HEK293 (cell line): Measurements from ENCODE around the gene TSKU.

ENCODE experiments used
- CTCF ChIA-PET: fragments of 350-600 bp; formaldehyde crosslinking; extraction: SDS; loops from one replicate; lab custom pipeline; 2021; ENCODE audit warnings: antibody characterized with exemption; lab: Yijun Ruan, JAX
- POLR2A ChIA-PET: fragments of 300-600 bp; formaldehyde crosslinking; extraction: SDS; loops from one replicate; lab custom pipeline; 2020; ENCODE audit warnings: antibody characterized with exemption, inconsistent platforms; lab: Yijun Ruan, JAX
- H3K27ac ChIP-seq: fragments of 200-500 bp; sonication (Bioruptor generic); 2 replicates; pipeline ENCODE4 v1.5.1; 2014; ENCODE audit warnings: low read depth, low read length, control low read depth, inconsistent platforms; ENCODE audit errors: extremely low read depth
- H3K36me3 ChIP-seq, 2 experiments: fragments of 200-500 bp in 1 of 2; sonication (Bioruptor generic) in 1 of 2; 1 replicate in 1 of 2; 2 replicates in 1 of 2; pipeline ENCODE4 v1.5.1; 2014 to 2017; ENCODE audit warnings: inconsistent platforms in 2 of 2, low read length in 2 of 2; ENCODE audit not compliant: control insufficient read depth in 2 of 2, insufficient read depth in 1 of 2
- H3K4me1 ChIP-seq: fragments of 200-500 bp; sonication (Bioruptor generic); 2 replicates; pipeline ENCODE4 v1.5.1; 2014; ENCODE audit warnings: mild to moderate bottlenecking, low read length, inconsistent platforms; ENCODE audit not compliant: control insufficient read depth, insufficient read depth
- H3K4me3 ChIP-seq: 2 replicates; pipeline ENCODE4 v1.5.1; 2011; ENCODE audit warnings: low read depth, mild to moderate bottlenecking, control low read depth, low read length, moderate library complexity
- H3K9me3 ChIP-seq: fragments of 200-500 bp; sonication (Bioruptor generic); 2 replicates; pipeline ENCODE4 v1.5.1; 2014; ENCODE audit warnings: low read depth, low read length, inconsistent platforms; ENCODE audit not compliant: control insufficient read depth, insufficient read depth
- MYNN ChIP-seq: fragments of 450-650 bp; formaldehyde crosslinking; IDR thresholded peaks from 2 replicates; pipeline ENCODE4 v1.5.1; 2016; ENCODE audit warnings: missing biosample characterization, missing genetic modification characterization, borderline replicate concordance
- RBAK ChIP-seq: fragments of 450-650 bp; formaldehyde crosslinking; IDR thresholded peaks from 2 replicates; pipeline ENCODE4 v1.5.1; 2016; ENCODE audit warnings: missing biosample characterization, missing genetic modification characterization
- SCRT1 ChIP-seq: fragments of 450-650 bp; formaldehyde crosslinking; IDR thresholded peaks from 2 replicates; pipeline ENCODE4 v1.5.1; 2016; ENCODE audit warnings: missing biosample characterization, missing genetic modification characterization, borderline replicate concordance
- SP3 ChIP-seq: fragments of 450-650 bp; formaldehyde crosslinking; IDR thresholded peaks from 2 replicates; pipeline ENCODE4 v1.5.1; 2016; ENCODE audit warnings: missing biosample characterization, missing genetic modification characterization
- ZBTB21 ChIP-seq: fragments of 450-650 bp; formaldehyde crosslinking; IDR thresholded peaks from 2 replicates; pipeline ENCODE4 v1.5.1; 2017; ENCODE audit warnings: missing biosample characterization, missing genetic modification characterization
- ZFP3 ChIP-seq: fragments of 450-650 bp; formaldehyde crosslinking; IDR thresholded peaks from 2 replicates; pipeline ENCODE4 v1.5.1; 2016; ENCODE audit warnings: low read depth, missing biosample characterization, missing genetic modification characterization
- ZFP37 ChIP-seq: fragments of 450-650 bp; formaldehyde crosslinking; IDR thresholded peaks from 2 replicates; pipeline ENCODE4 v1.5.1; 2016; ENCODE audit warnings: missing biosample characterization, missing genetic modification characterization
- ZNF221 ChIP-seq: fragments of 450-650 bp; formaldehyde crosslinking; IDR thresholded peaks from 2 replicates; pipeline ENCODE4 v1.5.1; 2017; ENCODE audit warnings: missing biosample characterization, missing genetic modification characterization, borderline replicate concordance
- ZNF223 ChIP-seq: fragments of 450-650 bp; formaldehyde crosslinking; IDR thresholded peaks from 2 replicates; pipeline ENCODE4 v1.5.1; 2016; ENCODE audit warnings: missing biosample characterization, missing genetic modification characterization
- ZNF266 ChIP-seq: fragments of 450-650 bp; formaldehyde crosslinking; IDR thresholded peaks from 2 replicates; pipeline ENCODE4 v1.5.1; 2016; ENCODE audit warnings: missing biosample characterization, missing genetic modification characterization, low read depth
- ZNF302 ChIP-seq: fragments of 450-650 bp; formaldehyde crosslinking; IDR thresholded peaks from 2 replicates; pipeline ENCODE4 v1.5.1; 2016; ENCODE audit warnings: missing biosample characterization, missing genetic modification characterization, low read depth
- ZNF37A ChIP-seq: fragments of 450-650 bp; IDR thresholded peaks from 2 replicates; pipeline ENCODE4 v1.5.1; 2018; ENCODE audit warnings: missing biosample characterization, missing genetic modification characterization
- ZNF571 ChIP-seq: fragments of 450-650 bp; formaldehyde crosslinking; IDR thresholded peaks from 2 replicates; pipeline ENCODE4 v1.5.0; 2017; ENCODE audit warnings: missing biosample characterization, missing genetic modification characterization
- ZNF621 ChIP-seq: fragments of 450-650 bp; formaldehyde crosslinking; IDR thresholded peaks from 2 replicates; pipeline ENCODE4 v1.5.1; 2017; ENCODE audit warnings: missing biosample characterization, missing genetic modification characterization
- ZNF791 ChIP-seq: fragments of 450-650 bp; formaldehyde crosslinking; IDR thresholded peaks from 2 replicates; pipeline ENCODE4 v1.5.1; 2016; ENCODE audit warnings: missing biosample characterization, missing genetic modification characterization
- ZSCAN30 ChIP-seq: fragments of 450-650 bp; IDR thresholded peaks from 2 replicates; pipeline ENCODE4 v1.5.1; 2018; ENCODE audit warnings: missing biosample characterization, mild to moderate bottlenecking, missing genetic modification characterization, moderate library complexity
- TF ChIP-seq, protein P1 (sequence below): fragments of 450-650 bp; IDR thresholded peaks from 2 replicates; pipeline ENCODE4 v1.5.1; 2018; ENCODE audit warnings: missing biosample characterization, missing genetic modification characterization
- TF ChIP-seq, protein P2 (sequence below): fragments of 450-650 bp; formaldehyde crosslinking; IDR thresholded peaks from 2 replicates; pipeline ENCODE4 v1.5.1; 2016; ENCODE audit warnings: missing biosample characterization, missing genetic modification characterization, borderline replicate concordance
- TF ChIP-seq, protein P3 (sequence below): fragments of 450-650 bp; formaldehyde crosslinking; IDR thresholded peaks from 2 replicates; pipeline ENCODE4 v1.5.1; 2016; ENCODE audit warnings: missing biosample characterization, missing genetic modification characterization
- TF ChIP-seq, protein P4 (sequence below): fragments of 450-650 bp; formaldehyde crosslinking; optimal IDR thresholded peaks from 2 replicates; pipeline ENCODE3; 2016; ENCODE audit warnings: missing biosample characterization, mild to moderate bottlenecking, missing genetic modification characterization

TSKU gene

DNA sequence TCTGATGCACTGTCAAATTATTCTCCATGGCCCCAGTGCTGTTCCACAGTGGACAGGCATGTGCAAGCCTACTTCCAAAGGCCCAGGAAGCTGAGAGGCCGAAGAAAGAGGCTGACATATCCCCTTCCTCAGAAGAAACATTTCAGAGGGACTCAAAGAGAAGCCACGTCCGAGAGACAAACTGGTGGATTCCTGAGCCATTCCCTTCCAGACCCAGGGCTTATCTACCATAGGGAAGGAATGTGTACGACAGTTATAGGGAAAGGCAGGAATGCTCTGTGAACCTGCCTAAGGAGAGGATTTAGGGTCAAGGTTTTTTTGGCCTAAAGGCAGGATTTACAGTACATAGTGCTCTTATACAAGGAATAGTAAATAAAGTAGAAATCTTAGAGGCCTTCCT is 46.9 kb upstream of the TSKU start (continued):
- TF ChIP-seq ZNF223 (tag by site-specific recombination) = no peak
- no peak for TF ChIP-seq ZBTB21 (tag by site-specific recombination)
- TF ChIP-seq ZNF221 (tag by site-specific recombination) = no peak
- TF ChIP-seq ZFP3 (tag by site-specific recombination) = no peak
- no peak for TF ChIP-seq MYNN (tag by site-specific recombination)
- TF ChIP-seq, protein P1, sequence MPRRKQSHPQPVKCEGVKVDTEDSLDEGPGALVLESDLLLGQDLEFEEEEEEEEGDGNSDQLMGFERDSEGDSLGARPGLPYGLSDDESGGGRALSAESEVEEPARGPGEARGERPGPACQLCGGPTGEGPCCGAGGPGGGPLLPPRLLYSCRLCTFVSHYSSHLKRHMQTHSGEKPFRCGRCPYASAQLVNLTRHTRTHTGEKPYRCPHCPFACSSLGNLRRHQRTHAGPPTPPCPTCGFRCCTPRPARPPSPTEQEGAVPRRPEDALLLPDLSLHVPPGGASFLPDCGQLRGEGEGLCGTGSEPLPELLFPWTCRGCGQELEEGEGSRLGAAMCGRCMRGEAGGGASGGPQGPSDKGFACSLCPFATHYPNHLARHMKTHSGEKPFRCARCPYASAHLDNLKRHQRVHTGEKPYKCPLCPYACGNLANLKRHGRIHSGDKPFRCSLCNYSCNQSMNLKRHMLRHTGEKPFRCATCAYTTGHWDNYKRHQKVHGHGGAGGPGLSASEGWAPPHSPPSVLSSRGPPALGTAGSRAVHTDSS (tag by site-specific recombination) = no peak
- no peak for TF ChIP-seq ZNF621 (tag by site-specific recombination)
- TF ChIP-seq ZNF571 (tag by site-specific recombination) = no peak
- no peak for TF ChIP-seq RBAK (tag by site-specific recombination)

DNA sequence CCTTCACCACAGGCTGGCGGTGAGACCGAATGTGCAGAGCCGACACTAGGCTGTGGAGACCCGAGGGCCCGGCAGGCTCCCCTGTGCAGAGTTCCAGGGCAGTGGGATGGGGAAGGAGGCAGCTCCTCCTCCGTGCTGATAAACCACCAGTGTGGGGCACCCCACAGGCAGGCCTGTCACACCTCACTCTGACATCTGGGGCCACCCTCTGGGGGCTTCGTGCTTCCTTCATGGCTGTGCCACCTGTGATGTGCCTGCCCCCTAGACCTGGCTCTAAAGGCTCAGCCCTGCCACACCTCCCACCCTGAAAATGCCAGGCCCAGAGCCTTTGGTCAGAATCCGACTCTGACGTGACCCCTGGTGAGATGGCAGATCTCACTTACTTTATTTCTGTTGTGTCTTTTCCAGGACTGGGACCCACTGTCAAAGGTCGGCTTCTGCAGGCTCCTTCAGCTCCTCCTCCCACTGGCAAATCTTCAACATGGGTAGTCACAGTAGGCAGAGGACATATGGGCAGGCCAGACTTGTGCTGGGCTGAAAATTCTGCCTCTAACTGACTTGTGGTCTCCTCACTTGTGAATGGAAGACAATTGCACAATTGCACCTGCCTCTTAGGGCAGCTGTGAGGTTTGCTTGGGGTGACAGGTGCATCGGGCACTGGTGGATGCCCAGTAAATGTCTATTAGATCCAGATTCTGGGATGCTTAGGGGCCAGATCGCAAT is 46.2 kb upstream of the TSKU start:
- Histone ChIP-seq H3K27ac (no peak overlapping the region), H3K9me3 (no peaks in the 10 kb centered on the region), H3K36me3 (no peaks in the 10 kb centered on the region), H3K4me3 (no peak overlapping the region), H3K4me1 (no peaks in the 10 kb centered on the region)
- ChIA-PET POLR2A (no interaction called here), CTCF (interaction anchor here (0.7 to 5.9 kb wide), 5 partner anchors 15 to 451 kb away, joined by 3 to 99 read pairs (median 4); no protein-coding TSS in a partner anchor)
- TF ChIP-seq ZFP37 (tag by site-specific recombination) (no peak), ZNF791 (tag by site-specific recombination) (no peak), ZNF302 (no peak), SCRT1 (tag by site-specific recombination) (no peak)

DNA sequence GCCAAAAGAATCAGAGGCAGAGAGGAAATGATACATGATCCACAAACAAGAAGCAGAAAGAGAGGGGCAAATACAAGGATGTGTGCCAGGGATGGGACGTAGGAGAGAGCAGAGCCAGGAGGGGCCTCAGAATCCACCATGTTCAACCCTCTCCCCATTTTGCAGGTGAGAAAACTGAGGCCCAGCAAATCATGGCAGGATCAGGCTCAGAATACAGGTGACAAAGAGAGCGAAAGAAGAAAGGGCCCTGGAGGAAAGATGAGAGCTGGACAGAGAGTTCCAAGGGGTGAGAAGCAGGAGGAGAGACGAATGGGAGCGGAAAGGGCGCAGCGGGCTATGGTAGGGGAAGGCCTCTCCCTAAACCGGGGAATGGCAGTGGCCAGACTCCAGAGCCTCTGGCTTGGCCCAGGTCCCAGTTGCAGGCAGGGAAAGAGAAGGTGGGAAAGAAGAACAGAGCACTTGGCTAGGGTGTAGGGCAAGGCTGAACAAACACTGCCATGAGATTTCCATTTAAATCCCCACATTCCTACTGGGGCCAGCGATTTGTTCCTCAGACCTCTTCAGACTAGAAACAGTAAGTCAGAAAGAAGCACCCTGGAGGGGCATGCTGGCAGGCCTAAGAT is 44.4 kb upstream of the TSKU start:
- no peaks in the 10 kb centered on the region for H3K4me1 ChIP-seq
- no peak overlapping the region for H3K27ac ChIP-seq
- TF ChIP-seq, protein P2, sequence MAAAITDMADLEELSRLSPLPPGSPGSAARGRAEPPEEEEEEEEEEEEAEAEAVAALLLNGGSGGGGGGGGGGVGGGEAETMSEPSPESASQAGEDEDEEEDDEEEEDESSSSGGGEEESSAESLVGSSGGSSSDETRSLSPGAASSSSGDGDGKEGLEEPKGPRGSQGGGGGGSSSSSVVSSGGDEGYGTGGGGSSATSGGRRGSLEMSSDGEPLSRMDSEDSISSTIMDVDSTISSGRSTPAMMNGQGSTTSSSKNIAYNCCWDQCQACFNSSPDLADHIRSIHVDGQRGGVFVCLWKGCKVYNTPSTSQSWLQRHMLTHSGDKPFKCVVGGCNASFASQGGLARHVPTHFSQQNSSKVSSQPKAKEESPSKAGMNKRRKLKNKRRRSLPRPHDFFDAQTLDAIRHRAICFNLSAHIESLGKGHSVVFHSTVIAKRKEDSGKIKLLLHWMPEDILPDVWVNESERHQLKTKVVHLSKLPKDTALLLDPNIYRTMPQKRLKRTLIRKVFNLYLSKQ (tag by site-specific recombination) = no peak
- no peak for TF ChIP-seq ZNF37A (tag by site-specific recombination)
- no peaks in the 10 kb centered on the region for H3K36me3 ChIP-seq
- POLR2A ChIA-PET = no interaction called here
- CTCF ChIA-PET = no interaction called here
- no peak overlapping the region for H3K4me3 ChIP-seq
- no peaks in the 10 kb centered on the region for H3K9me3 ChIP-seq

DNA sequence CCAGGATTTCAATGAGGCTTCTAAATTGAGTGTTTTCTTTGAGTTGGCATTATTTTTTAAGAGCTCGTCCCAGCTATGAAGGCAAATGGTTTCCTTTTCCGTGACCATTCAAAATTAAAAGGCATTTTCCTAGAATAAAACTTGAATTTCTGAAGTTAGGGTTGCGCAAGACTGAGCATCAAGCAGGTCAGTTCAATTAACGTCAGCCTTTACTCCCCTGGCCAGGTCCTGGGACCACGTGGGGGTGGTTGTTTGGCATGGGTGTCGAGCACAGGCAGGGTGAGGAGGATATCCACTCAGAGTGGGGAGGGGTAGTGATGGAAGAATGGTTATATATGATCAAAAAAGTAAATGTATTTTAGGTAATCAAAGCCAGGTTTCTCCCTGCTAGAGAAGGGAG is 43.4 kb upstream of the TSKU start:
- ChIA-PET CTCF (interaction anchor here (0.7 to 2.3 kb wide), 3 partner anchors 62 to 944 kb away, joined by 3 to 7 read pairs (median 3); no protein-coding TSS in a partner anchor), POLR2A (no interaction called here)
- H3K9me3 ChIP-seq = no peaks in the 10 kb centered on the region
- H3K27ac ChIP-seq = no peak overlapping the region
- H3K4me1 ChIP-seq = no peaks in the 10 kb centered on the region
- H3K4me3 ChIP-seq = no peak overlapping the region
- no peaks in the 10 kb centered on the region for H3K36me3 ChIP-seq
- no peak for TF ChIP-seq ZSCAN30 (tag by site-specific recombination)
- TF ChIP-seq SP3 (tag by site-specific recombination) = no peak
- no peak for TF ChIP-seq ZNF266 (tag by site-specific recombination)
- TF ChIP-seq, protein P3, sequence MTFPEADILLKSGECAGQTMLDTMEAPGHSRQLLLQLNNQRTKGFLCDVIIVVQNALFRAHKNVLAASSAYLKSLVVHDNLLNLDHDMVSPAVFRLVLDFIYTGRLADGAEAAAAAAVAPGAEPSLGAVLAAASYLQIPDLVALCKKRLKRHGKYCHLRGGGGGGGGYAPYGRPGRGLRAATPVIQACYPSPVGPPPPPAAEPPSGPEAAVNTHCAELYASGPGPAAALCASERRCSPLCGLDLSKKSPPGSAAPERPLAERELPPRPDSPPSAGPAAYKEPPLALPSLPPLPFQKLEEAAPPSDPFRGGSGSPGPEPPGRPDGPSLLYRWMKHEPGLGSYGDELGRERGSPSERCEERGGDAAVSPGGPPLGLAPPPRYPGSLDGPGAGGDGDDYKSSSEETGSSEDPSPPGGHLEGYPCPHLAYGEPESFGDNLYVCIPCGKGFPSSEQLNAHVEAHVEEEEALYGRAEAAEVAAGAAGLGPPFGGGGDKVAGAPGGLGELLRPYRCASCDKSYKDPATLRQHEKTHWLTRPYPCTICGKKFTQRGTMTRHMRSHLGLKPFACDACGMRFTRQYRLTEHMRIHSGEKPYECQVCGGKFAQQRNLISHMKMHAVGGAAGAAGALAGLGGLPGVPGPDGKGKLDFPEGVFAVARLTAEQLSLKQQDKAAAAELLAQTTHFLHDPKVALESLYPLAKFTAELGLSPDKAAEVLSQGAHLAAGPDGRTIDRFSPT (tag by site-specific recombination) = no peak
- TF ChIP-seq, protein P4, sequence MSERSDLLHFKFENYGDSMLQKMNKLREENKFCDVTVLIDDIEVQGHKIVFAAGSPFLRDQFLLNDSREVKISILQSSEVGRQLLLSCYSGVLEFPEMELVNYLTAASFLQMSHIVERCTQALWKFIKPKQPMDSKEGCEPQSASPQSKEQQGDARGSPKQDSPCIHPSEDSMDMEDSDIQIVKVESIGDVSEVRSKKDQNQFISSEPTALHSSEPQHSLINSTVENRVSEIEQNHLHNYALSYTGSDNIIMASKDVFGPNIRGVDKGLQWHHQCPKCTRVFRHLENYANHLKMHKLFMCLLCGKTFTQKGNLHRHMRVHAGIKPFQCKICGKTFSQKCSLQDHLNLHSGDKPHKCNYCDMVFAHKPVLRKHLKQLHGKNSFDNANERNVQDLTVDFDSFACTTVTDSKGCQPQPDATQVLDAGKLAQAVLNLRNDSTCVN (tag by site-specific recombination) = no peak
- TF ChIP-seq RBAK (tag by site-specific recombination) = no peak
